Measurements from ENCODE around the gene KSR1. TPM values are rescaled to one million over a fixed set of nuclear protein-coding genes. Genes with fewer than 3 reads are reported as not detected.

KSR1 gene
- total RNA-seq, 4 donors from 2014 or later = 17.7 to 77.0 (median 34.6) TPM

GRCh38 chr17:27542841-27543463 is 86.7 kb downstream of the KSR1 start:
- Histone ChIP-seq H3K27me3 (no peaks in the 10 kb centered on the region), H3K9me3 (no peaks in the 10 kb centered on the region), H3K4me1 (peaks cover 7 to 19% of the 10 kb centered on the region in 2 donors), H3K36me3 (no peaks in the 10 kb centered on the region), H3K4me3 (no peak overlapping the region), H3K27ac (no peak overlapping the region)
- no peak for DNase-seq
- intact Hi-C loops (cut with DNase I; ENCODE audit: low total_unique reads) = no loop called here
- TF ChIP-seq POLR2A (IDR thresholded peaks at IDR 0.05) = no peak
- no peak for TF ChIP-seq CTCF (IDR thresholded peaks at IDR 0.05)

DNA sequence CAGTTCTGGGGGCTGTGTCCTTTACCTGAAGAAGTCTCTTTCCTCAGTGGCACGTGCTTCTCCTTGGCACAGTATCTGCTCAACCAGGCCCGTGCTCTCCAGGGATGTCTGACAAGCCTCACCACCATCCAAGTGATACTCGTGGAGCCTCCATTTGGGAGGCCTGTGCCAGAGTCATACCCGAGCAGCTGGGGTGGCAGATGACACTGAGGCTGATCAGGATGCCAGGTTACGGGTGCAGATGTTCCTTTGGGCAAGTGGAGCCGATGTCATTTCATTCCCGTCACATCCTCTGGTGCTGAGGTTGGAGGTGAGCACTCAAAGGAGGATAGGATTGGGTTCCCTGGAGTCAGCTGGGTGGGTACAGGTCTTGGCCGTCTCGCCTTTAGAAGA is 87.2 kb downstream of the KSR1 start:
- no peak for TF ChIP-seq POLR2A (IDR thresholded peaks at IDR 0.05)
- TF ChIP-seq CTCF (IDR thresholded peaks at IDR 0.05) = no peak
- DNase-seq = no peak
- intact Hi-C loops (cut with DNase I; ENCODE audit: low total_unique reads) = no loop called here
- peaks cover 7 to 19% of the 10 kb centered on the region in 2 donors for H3K4me1 ChIP-seq
- no peaks in the 10 kb centered on the region for H3K27me3 ChIP-seq
- no peak overlapping the region for H3K27ac ChIP-seq
- no peaks in the 10 kb centered on the region for H3K36me3 ChIP-seq
- no peaks in the 10 kb centered on the region for H3K9me3 ChIP-seq
- H3K4me3 ChIP-seq = no peak overlapping the region

DNA sequence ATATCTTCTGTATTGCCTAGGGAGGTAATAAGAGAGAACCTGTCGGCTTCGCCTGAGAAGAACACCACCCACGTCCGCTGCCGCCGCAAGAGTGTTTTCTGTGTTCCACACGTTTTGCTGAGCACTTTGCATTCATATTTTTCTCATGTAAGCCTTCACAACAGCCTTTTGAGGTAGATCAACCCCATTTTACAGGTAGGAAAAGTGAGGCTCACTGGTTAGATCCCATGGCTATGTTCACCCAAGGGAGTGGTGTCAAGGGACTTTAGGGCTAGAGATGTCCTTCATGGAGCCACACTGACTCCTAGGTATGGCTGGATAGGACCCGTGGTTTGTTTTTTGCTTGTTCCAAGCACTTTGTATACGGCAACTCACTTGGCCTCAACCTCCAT is 87.7 kb downstream of the KSR1 start:
- H3K4me1 ChIP-seq = peaks cover 6 to 19% of the 10 kb centered on the region in 2 donors
- intact Hi-C loops (cut with DNase I; ENCODE audit: low total_unique reads) = no loop called here

DNA sequence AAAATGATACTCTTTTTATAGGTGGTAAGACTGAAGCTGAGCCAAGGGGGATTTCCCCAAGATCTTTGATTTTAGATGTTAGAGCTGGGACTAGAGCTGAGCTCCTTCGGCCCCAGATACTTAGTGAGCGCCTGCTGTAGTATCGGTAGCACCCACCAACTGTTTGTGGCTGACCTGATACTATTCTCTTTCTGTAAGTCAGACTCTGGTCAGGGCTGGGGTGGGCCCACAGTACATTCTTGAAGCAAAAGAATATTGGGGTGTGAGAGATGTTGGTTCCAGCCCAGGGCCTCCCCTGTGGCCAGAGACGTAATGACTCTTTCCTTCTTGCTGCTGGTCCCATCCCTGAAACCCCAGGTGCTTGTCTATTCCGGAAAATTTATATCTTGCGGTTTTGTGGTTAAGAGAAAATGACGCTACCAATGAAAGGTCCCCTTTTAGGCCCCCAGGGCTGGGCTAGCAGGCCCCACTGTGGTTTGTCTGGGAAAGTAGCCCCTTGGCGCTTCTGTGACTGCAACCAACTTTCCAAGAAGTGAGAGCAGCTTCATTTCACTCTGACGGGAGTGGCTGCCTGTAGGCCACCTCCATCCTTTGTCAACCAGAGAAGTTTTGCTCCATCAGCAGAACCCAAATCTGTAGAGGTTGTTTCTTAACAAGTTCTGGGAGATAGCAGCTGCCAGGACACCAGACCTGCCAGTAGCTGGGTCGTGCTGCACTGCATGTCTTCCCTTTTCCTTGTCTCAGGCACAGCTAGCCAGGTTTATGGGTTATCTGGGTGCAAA is 88.3 kb downstream of the KSR1 start:
- Histone ChIP-seq H3K36me3 (no peaks in the 10 kb centered on the region), H3K27ac (no peak overlapping the region), H3K4me1 (peaks cover under 1 to 17% of the 10 kb centered on the region in 2 donors), H3K9me3 (no peaks in the 10 kb centered on the region), H3K4me3 (no peak overlapping the region), H3K27me3 (no peaks in the 10 kb centered on the region)
- TF ChIP-seq POLR2A (IDR thresholded peaks at IDR 0.05) (no peak), CTCF (IDR thresholded peaks at IDR 0.05) (no peak)
- no peak for DNase-seq
- intact Hi-C loops (cut with DNase I; ENCODE audit: low total_unique reads) = no loop called here

More for the DNA sequence above, 87.7 kb downstream of the KSR1 start:
- Histone ChIP-seq H3K9me3 (no peaks in the 10 kb centered on the region), H3K4me3 (no peak overlapping the region), H3K27me3 (no peaks in the 10 kb centered on the region), H3K27ac (no peak overlapping the region), H3K36me3 (no peaks in the 10 kb centered on the region)
- no peak for DNase-seq
- TF ChIP-seq CTCF (IDR thresholded peaks at IDR 0.05) = no peak
- no peak for TF ChIP-seq POLR2A (IDR thresholded peaks at IDR 0.05)

DNA sequence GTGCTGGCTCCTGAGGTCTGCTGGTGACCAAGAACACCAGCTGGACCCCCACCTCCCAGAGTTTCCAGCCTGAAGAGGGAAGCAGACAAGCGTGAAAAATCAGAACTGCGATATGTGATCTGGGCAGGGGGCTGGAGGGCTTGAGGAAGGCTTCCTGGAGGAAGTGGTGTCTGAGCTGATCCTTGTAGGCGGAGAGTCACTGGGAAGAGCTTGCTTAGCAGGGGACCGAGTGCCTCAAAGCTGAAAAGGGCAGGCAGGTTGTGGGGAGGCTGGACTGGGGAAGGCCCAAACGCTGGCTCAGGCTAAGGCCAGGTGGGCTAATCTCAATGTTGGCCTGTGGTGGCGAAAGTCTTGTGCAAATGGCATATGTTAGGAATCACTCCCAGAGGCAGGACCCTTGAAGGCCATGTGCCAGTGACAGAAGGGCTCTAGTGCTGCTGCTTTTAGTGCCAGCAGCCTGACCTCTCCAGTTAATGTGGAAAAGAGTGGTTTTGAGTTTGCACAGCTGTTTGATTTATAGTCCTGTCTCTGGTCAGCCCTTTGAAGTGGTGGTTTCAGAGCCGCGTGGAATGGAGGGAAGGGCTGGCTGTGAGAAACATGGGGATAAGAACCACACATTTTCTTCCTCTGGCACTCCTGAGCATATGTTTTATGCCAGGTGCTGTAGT is 89.4 kb downstream of the KSR1 start:
- DNase-seq = no peak
- no peaks in the 10 kb centered on the region for H3K27me3 ChIP-seq
- H3K4me3 ChIP-seq = no peak overlapping the region
- no peak for TF ChIP-seq CTCF (IDR thresholded peaks at IDR 0.05)
- no peak overlapping the region for H3K27ac ChIP-seq
- H3K9me3 ChIP-seq = no peaks in the 10 kb centered on the region
- intact Hi-C loops (cut with DNase I; ENCODE audit: low total_unique reads) = no loop called here
- no peaks in the 10 kb centered on the region for H3K36me3 ChIP-seq
- H3K4me1 ChIP-seq = peaks cover 0 to 6% of the 10 kb centered on the region in 2 donors

All from uterus (tissue), 4 donors.